Choroid plexus epithelial cell (primary cell): ENCODE data around the gene C4orf54.

Experiments
- DNase-seq: peaks from one replicate; pipeline ENCODE4 v3.0.0-alpha.2; 2010; ENCODE audit warnings: low read depth
- H3K4me3 ChIP-seq: 2 replicates; pipeline ENCODE4 v1.5.1; 2011; ENCODE audit warnings: low read depth, mild to moderate bottlenecking, control low read depth, low read length, moderate library complexity
- CTCF ChIP-seq: conservative IDR thresholded peaks from 2 replicates; pipeline ENCODE4 v1.5.1; 2011; ENCODE audit warnings: low read depth, mild to moderate bottlenecking, control low read depth, inconsistent platforms, low read length, moderate library complexity

The C4orf54 gene

GRCh38 chr4:99653916-99654315 is 3.7 kb downstream of the C4orf54 start:
- DNase-seq = no peak
- no peak for TF ChIP-seq CTCF
- no peak overlapping the region for H3K4me3 ChIP-seq

- no peak for TF ChIP-seq CTCF
- no peak overlapping the region for H3K4me3 ChIP-seq
- DNase-seq = no peak
Observed at GRCh38 chr4:99652596-99653436, 4.8 kb downstream of the C4orf54 start.

- DNase-seq = no peak
- H3K4me3 ChIP-seq = no peak overlapping the region
- TF ChIP-seq CTCF = no peak
Observed at GRCh38 chr4:99651811-99652485, 5.7 kb downstream of the C4orf54 start.

- no peak for DNase-seq
- H3K4me3 ChIP-seq = no peak overlapping the region
- no peak for TF ChIP-seq CTCF
Observed at GRCh38 chr4:99651016-99651769, 6.4 kb downstream of the C4orf54 start.

GRCh38 chr4:99649778-99650177 is 7.8 kb downstream of the C4orf54 start:
- H3K4me3 ChIP-seq = no peak overlapping the region
- DNase-seq = no peak
- no peak for TF ChIP-seq CTCF

GRCh38 chr4:99649208-99649607 is 8.4 kb downstream of the C4orf54 start:
- no peak for DNase-seq
- no peak overlapping the region for H3K4me3 ChIP-seq
- no peak for TF ChIP-seq CTCF
